NCI-H187 treated with DMSO at 0.1 percent for 48 hours (cell line): ENCODE data around the gene SPP1.
"Not testable (repeated sequence)": the region's sequence is repeated elsewhere in the genome, so short reads cannot be mapped to it uniquely, and the experiment has no call there.

Experiments used
- DNase-seq: peaks from one replicate; lab custom pipeline; 2025; lab: John Stamatoyannopoulos, UW

Gene SPP1

DNA sequence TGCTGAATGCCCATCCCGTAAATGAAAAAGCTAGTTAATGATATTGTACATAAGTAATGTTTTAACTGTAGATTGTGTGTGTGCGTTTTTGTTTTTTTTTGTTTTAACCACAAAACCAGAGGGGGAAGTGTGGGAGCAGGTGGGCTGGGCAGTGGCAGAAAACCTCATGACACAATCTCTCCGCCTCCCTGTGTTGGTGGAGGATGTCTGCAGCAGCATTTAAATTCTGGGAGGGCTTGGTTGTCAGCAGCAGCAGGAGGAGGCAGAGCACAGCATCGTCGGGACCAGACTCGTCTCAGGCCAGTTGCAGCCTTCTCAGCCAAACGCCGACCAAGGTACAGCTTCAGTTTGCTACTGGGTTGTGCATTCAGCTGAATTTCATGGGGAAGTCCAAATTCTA is at the start of gene SPP1:
SPP1 (plus strand) TSS at position 249 of the 400 bp plus-strand sequence. CDS start 1,182 bp downstream, outside the sequence.
- no peak for DNase-seq

DNA sequence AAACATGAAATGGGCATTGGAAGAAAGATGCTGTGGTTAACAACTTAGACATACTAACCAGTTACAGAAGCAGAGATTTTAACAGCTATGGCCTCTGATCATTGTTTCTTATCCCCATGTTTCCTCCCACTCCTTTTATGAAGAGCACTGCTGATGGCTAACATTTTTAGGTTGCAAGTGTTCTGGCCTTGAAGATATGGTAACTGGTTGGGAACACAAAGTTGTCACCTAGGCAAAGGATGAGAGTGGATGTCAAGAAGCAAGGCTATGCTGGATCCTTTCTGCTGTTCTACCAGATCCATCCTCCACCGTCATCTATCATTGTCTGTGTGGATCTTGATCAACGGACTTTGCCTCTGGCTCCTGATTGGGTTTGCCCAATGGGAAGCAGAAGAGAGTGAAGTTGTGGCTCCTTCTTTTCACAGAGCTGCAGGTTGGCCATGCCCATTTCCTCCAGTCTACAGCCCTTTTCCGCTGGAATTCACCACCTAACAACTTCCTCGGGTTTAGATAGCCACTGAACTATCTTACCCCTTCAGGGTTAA is 48.9 kb upstream of the SPP1 start:
- DNase-seq: no peak

DNA sequence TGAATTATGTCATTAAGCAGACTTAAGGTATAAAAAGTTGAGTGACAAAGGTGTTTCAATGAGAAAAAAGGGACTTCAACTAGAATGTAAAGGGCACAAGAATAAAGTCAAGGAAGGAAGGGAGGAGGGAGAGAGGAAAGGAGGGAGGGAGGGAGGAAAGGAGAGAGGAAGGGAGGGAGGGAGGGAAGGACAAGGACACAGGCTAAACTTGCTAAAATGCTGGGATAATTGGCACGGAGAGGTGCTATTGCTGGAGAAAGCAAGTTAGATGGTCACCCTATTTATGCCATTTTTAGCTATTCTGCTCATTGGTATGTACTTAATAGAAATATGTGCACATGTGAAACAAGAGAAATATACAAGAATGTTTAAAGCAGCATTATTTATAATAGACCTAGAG is 44.9 kb upstream of the SPP1 start:
- no peak for DNase-seq

DNA sequence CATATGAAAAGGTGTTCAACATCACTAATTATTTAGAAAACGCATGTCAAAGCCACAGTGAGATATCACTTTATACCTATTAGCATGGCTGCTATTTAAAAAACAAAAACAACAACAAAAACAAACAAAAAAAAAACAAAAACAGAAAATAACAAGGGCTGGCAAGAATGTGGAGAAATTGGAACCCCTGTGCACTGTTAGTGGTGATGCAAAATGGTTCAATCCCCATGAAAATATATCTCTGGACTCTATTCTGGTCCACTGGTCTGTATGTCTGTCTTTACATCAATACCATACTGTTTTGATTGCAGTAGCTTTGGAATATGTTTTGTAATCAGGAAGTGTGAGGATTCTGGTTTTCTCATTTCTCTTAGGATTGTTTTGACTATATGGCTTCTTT is 43.6 kb upstream of the SPP1 start:
- DNase-seq: no peak

DNA sequence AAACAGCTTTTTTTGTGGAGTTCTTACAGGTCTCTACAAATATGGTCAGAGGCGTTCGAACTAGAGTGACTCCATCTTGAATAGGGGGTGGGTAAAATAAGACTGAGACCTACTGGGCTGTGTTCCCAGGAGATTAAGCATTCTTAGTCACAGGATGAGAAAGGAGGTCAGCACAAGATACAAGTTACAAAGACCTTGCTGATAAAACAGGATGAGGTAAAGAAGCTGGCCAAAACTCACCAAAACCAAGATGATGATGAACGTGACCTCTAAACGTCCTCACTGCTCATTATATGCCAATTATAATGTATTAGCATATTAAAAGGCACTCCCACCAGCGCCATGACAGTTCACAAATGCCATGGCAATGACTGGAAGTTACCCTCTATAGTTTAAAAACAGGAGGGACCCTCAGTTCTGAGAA is 42.8 kb upstream of the SPP1 start:
- DNase-seq: no peak

DNA sequence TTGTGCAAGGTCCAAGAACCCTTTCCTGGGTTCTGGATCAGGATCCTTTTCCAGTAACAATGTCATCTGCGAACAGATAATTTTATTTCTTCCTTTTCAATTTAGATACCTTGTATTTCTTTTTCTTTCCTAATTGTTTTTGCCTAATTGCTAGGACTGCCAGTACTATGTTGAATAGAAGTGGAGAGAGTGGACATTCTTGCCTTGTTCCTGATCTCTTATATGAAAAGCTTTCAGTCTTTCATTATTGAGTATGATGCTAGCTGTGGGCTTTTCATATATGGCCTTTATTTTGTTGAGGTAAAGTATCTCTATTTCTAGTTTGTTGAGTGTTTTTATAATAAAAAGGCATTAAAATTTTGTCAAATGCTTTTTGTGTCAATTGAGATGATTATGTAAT is 42.2 kb upstream of the SPP1 start:
- no peak for DNase-seq

DNA sequence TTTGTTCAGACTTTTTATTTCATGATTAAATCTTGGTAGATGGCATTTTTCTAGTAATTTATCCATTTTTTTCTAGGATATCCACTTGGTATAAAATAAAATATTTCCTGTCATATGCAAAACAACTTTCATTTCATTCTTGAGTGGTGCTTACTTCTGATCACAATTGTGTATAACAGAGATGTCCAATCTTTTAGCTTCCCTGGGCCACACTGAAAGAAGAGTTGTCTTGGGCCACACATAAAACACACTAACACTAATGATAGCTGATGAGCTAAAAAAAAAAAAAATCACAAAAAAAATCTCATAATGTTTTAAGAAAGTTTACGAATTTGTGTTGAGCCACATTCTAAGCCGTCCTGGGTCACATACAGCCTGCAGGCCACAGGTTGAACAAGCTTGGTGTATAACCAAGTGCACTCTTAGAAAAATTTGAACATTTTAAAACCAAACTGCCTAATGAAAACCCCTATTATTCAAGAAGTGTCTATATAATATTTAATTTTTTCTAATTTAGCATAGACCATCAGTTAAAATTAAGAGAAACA is 41.3 kb upstream of the SPP1 start:
- no peak for DNase-seq

DNA sequence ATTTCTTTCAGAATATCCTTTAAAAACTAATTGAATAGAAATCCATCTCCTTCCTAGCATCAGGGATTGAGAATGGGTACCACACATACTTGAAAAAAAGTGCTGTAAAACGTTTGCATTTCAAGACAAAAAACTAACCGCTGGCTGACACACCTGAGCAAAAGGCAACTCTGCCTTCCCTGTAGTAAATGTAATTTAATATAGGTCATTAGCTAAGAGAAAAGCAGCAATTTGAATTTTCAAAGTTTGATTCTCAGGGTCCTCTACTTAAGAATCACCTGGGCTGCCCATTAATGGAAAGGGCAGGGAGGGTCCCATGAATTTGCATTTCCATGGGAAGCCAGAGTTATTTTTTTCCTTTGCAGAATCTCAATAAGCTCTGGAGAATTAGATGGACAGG is 40.5 kb upstream of the SPP1 start:
- DNase-seq: no peak

DNA sequence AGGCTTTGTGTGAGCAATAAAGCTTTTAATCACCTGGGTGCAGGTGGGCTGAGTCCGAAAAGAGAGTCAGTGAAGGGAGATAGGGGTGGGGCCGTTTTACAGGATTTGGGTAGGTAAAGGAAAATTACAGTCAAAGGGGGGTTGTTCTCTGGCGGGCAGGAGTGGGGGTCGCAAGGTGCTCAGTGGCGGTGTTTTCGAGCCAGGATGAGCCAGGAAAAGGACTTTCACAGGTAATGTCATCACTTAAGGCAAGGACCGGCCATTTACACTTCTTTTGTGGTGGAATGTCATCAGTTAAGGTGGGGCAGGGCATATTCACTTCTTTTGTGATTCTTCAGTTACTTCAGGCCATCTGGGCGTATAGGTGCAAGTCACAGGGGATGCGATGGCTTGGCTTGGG is 39.6 kb upstream of the SPP1 start:
- DNase-seq: not testable (repeated sequence)

DNA sequence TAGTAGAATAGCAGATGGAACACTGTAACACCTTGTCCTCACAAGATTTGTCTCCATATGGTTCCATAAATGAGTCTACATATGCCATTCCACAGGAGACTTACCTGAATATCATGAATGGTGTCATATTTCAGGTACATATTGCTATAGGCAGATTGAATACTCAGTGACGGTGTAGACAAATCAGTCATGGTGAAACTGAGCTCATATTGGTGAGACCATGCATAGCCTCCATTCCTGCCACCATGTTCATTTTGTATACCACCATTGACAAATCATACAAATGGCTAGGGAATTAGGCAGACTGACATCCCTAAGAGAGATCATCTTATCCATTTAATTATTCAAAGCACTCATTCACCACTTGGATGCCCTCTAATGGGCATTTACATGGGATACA is 38.0 kb upstream of the SPP1 start:
- DNase-seq: no peak

DNA sequence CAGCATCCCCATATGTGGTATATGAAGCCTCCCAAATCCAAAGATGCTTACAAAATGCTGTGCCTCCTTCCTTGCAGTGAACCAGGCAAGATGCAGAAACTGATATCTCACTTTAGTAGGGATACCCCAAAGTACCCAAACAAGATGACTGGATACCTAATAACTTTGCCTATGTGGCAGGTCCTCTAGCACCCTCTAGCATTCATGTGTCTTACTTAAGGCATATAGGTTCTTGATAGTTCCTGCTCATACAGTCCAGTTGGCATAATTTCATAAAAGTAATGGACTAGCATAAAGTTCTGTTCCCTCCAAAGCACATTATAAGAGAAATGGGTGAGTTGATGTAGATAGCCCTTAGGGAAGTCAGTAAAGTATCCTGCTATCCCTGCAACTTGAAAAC is 36.8 kb upstream of the SPP1 start:
- DNase-seq: no peak

DNA sequence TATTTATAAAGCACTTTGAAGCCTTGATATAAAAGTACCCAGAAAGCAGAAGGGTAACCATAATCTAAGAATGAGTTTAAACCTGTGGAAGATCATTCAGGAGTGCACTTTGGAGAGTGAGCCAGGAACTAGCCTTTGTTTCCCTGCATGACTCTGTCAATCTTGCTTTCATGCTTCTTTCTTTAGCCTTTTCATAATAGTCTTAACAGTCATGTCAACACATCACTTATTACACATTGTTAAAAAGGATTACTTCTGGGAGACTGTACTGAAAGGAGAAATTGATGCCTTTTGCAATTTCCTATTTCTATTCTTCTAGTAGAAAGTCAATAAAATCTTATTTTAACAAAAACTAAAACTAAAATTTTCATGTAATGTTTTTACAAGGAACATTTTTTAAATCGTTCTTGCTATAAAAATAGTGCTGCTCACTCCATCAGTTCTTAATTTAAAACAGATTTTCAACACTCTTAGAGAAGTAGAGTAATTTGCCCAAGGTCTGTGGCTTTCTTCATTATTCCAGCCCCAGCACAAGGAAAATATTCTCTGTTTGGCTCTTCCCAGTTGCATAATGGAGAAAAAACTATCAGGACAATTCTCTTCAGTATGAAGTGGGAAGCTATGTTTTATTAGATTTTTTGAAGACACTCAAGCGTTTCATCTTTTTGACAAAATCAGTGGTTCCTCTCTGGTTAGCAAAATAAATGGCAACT is 35.4 kb upstream of the SPP1 start:
- DNase-seq: no peak

DNA sequence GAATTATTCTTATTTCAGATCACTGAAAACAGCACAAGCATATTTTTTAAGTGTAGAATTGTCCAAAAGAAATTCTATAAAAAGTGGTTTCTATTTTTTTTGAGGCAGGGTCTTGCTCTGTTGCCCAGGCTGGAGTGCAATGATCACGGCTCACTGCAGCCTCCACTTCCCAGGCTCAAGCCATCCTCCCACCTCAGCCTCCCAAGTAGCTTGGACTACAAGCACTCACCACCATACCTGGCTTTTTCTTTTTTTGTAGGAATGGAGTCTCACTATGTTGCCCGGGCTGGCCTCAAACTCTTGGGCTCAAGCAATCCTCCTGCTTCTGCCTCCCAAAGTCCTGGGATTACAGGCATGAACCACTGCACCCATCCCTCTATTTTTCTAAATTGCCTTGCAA is 34.7 kb upstream of the SPP1 start:
- DNase-seq: not testable (repeated sequence)

DNA sequence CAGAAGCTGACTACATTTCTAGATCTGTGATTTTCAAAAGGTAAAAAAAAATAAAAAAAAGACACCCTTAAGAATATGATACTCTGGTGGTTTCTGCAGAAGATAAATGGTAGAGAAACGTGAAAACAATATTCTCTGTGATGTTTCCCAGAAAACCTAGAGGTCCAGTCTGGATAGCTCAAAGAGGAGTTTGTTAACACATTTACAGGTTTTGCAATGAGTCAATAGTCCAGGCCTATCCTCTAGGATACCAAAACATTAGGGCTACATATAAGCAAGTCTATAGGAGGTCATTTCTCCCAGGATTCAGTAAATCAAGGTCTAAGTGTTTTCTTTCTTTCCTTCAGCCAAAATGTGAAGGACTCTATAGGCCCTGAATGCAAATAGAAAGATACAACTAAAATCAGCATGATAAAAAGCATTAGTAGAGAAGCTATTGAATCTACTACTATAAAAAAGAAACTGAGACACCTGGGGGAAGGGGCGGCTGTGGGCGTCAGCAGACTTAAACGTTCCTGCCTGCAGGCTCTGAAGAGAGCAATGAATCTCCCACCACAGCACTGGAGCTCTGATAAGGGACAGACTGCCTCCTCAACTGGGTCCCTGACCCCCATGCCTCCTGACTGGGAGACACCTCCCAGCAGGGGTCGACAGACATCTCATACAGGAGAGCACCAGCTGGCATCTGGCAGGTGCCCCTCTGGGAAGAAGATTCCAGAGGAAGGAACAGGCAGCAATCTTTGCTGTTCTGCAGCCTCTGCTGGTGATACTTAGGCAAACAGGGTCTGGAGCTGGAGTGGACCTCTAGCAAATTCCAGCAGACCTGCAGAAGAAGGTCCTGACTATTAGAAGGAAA is 33.7 kb upstream of the SPP1 start:
- DNase-seq: no peak

DNA sequence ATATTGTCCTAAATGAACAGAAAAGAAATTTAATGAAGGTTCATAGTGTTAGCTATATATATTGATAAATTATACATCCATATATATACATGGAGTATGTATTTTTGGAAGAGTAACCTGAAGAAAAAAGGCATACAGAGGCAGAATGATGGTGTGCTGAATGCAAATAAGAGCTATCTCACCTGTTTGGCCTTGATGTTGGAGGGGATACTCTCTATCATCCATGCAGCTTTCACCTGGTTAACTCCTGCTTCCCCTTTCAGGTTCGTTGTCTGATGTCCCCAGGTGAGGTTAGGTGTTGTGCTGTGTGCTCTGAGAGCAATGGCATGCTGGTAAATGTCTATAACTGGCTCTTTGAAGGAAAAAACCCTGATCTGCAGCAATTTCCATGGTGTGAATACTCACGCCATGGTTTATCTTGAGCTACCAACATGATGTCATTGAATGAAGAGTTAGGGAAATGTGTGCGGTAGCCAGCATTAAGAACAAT is 31.8 kb upstream of the SPP1 start:
- DNase-seq: no peak

DNA sequence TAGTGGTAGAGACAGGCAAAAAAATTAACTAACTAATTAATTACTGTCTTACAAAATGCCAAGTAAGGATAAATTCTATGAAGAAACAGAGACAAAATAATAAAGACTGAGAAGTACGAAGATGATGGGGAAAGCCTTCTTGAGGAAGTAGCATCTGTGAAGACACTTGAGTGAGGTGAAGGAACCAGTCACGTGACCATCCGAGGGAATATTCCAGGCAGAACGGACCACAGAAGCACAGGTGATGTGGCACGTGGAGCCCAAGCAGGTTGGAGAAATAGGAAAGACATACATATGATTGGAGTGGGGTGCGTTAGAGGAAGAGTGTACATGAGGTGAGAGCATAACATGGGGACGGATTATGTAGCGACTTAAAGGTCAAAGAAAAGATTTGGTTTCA is 30.5 kb upstream of the SPP1 start:
- DNase-seq: no peak

DNA sequence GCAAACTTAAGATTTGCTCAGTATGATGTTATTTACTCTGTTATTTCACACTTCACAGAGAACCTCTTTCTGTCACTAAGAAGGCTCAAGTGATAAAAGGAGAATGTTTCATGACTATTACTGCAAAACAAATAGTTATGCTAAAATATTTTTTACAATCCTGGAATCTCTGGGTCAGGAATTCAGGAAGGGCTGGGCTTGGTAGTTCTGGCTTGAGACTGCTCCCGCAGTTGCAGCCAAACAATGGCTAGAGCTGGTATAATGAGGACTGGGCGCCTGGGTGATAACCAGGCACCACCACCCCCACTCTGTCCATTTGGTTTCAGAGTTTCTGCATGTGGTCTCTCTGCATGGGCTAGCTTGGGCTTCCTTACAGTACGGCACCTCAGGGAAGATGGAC is 28.7 kb upstream of the SPP1 start:
- no peak for DNase-seq

DNA sequence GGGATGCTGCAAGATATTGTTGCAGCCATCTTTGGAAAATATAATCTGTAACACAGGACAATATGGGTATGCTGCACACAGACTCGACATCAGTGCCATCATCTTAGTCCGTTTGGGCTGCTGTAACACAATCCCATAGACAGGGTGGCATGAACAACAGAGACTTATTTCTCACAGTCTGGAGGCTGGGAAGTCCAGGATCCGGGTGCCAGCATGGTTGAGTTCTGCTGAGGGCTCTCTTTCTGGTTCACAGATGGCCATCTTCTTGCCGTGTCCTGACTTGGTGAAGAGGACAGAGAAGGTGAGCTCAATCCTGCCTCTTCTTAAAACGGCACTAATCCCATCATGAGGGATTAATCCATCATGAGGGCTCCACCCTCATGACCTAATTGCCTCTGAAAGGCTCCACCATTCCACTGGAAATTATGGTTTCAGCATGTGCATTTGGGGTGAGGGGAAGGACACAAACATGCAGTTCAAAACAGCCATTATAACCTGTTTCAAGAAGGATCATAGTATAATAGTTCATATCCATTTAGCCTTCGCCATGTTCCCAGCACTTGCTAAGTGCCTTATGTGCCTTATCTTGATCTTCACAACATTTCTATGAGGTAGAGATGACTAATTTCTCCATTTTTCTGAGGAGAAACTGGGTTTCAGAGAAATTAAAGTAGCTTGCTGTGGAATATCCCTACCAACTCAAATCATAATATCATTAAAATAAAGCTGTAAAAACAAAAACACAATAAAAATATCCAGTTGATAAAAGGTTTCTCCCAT is 27.9 kb upstream of the SPP1 start:
- DNase-seq: no peak

DNA sequence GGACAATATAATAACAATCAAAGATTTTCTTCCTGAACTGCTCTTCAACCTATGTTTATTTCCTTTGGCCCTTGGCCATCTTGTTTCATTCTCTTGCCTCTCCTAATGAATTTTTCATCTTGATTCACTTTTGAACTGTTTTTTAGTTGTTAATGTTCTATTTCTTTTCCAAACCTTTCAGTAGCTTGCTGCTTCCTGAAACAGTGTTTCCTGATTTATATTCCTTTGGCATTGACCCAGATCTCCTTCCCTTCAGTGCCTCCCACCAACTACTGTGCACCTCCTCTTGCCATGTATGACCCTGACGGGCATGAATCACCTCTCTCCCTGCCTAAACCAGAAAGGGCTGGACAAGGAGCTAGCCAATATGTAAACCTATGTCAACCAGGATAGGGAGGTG is 25.6 kb upstream of the SPP1 start:
- no peak for DNase-seq

DNA sequence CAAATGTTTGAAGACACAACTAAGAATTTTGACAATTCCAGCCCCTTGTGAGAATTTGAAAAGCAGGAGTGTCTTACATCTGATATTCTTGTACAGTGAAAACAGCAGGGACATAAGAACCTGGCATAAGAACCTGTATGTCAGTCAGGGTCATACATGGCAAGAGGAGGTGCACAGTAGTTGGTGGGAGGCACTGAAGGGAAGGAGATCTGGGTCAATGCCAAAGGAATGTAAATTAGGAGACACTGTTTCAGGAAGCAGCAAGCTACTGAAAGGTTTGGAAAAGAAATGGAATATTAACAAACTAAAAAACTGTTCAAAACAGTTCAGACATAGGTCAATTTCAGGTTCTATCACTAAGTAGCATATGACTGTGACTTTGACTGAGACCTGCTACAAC is 25.0 kb upstream of the SPP1 start:
- DNase-seq: no peak

DNA sequence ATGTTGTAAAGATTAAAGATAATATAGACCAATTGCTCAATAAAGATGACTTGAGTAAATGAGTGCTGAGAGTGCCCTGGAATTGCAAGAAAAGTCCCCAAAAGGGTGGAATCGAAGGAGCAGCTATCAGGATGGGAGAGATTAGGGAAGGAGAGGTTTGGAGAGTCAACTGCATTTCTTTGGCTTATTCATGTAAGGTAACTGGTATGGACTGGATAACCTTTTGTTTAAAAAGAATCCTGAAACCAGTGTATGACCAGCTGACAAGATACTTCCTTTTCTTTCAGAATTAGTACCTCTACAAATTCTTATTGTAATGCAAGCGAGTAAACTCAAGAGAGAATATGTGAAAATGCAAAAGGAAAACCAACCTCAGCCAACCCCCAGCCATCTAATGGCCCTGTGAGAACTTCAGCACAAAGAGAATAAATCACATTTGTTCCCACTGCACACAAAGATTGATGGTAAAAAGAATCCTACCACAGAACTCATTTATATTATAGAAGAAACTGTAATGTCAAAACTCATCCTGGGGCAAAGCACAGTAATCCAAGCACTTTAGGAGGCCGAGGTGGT is 24.5 kb upstream of the SPP1 start:
- no peak for DNase-seq

DNA sequence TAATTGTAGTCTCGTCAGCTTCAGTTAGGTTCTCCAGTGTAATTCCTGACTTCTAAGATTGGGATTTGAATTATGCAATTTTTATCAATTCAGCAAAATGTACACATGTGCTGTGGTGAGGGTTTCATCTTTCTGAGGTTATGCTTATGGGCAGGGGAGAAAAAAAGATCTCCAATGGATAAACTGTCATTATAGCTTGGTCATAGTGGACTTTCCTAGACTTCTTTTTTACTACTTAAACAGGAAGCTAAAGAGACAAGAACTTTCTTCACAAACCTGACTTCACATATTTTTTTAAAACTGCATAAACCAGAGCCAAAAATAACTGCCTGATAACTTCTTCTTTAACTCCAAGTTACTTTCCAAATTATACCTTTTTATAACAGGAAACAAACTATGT is 21.7 kb upstream of the SPP1 start:
- DNase-seq: no peak
